NCI-H526 (cell line): ENCODE measurements around the gene JRKL.
A peak's percentile ranks its signal among the peaks of the same experiment; 100 is the strongest.

Experiments
- DNase-seq, 2 experiments: peaks; one replicate each; lab custom pipeline; 2025; lab: John Stamatoyannopoulos, UW

JRKL gene

DNA sequence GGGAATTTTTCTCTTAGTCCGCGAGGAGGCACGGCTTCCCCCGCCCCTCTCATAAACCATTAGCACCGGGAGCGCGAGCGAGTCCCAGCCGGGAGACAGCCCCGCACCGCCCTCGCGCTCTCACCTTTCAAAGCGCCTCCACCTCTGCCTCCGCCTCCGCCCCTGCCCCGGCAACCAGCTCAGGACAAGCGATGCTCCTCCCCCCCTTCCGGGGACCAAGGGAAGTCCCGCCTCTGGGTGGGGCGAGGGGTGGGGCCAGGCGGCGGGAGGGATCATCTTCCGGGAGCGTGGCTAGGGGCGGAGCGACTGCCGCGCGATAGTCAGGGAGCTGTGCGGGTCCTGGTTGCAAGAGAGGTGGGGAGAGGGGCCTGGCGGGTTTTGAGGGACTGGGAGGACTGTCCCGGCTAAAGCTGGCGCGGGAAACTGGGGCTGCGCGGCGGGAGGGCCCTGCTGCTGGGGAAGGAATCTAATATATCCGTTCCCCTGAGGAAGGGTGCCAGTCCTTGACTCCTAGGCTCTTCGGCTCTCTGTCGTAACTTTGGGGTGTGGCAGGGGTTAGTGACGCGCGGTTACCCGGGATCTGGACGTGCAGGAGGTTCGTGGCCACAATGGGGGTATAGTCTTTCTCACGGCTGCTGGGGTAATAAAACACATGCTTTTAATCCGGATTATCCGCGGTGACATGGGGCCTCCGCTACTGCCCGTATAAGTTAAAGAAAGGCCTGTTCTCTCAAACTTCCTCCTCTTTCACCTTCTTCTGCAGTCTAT lies at the start of gene JRKL, which contains the start of gene CCDC82:
Gene JRKL (plus strand): TSS at position 294 of the 768 bp plus-strand sequence. CDS start 637 bp downstream, outside the sequence.
Gene CCDC82 (minus strand): TSS at position 193 of the 768 bp plus-strand sequence. CDS start 5,165 bp downstream, outside the sequence.
- DNase-seq = peak; percentile 97 to 100

DNA sequence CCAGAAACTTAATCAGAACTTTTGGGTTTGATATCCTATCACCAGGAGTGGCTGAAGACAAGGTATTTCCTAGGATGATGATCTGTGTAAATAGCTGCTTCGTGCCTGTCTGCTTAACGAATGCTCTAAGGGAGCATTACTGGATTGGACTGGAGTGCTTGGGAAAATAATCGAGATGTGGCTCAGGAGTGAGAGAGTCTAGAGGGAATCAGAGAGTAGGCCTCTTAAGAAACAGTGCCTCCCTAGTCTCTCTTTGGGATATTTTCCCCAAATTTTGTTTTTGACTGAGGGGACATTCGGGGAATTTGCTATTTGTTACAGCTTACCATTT lies 49.3 kb upstream of the JRKL start:
- DNase-seq = no peak

DNA sequence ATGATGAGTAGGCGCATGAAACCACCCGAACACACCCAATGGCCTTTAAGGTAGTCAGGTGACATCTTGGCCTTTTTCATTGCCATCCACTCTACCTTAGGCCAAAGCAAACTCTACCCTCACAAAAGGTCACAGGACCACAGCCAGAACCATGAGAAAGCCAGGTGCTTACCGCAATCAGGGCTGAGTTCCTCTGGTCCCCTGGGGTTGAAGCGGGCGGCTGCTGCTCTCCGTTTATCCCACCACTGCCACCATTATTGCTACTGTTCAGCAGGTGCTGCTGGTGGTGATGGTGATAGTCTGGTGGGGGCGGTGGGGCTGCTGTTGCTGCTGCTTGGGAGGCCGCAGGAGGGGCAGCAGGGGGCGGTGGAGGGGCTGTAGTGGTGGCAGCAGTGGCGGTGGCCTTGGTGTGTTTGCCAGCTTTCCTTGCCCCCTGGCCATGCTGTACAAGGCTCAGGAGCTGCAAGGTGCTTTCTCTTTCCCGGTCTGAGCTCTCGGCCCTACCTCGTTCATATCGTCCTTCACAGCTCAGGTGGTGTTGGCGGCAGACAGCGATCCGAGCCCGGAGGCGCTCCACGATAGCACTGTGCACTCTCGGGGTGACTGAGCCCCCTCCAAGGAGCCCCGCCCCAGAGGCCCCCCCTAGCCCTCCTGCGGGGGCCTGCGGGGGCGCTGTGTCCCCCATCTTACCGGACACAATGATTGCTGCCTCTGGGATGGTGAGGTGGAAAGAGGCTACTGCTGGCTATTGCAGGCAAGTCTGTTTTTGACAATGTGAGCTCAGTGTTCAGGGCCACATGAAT lies 48.4 kb upstream of the JRKL start:
- DNase-seq = peak; percentile 20 to 72

DNA sequence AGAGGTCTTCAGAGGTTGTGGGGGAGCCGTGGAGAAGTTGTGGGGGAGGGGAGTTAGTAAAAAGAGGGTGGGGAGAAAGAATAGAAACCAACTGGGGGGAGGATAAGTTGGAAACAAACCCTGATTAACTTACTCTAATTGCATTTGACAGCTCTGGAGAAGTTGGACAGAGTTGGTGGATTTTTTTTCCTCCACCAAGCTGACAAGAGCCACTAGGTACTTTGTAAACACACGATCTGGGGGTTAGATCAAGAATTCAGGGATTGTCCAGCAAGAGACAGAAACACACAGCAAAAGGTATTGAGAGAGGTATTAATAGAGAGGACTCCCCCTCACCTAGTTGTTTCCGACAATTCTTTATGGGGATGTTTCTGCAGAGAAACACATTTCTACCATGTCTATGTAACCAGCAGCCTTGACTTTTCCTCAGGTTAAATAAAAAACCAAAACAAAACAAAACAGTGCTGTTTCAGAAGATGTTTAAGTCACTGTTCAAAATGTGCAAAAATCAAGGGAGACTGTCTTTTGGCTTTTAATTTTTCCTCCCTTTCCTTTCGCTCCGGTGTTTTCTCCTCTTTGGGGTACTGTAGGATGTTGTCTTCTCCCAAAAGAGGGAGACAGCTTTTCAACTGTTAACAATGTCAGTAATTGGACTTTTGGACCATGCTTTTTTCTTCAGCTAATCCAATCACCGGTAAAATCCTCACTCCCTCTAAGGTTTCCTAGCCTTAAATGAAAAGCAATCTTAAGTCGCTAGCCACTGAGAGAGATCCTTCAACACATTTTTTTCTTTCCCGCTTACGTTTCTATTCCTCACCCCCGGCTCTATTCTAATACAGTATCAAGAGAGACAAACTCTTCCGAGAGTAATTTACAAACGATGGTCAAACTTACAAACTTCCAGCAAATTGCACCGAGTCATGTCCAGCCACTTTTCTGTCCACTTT lies 47.5 kb upstream of the JRKL start:
- DNase-seq = peak in 1 of 2 experiments; percentile 63

DNA sequence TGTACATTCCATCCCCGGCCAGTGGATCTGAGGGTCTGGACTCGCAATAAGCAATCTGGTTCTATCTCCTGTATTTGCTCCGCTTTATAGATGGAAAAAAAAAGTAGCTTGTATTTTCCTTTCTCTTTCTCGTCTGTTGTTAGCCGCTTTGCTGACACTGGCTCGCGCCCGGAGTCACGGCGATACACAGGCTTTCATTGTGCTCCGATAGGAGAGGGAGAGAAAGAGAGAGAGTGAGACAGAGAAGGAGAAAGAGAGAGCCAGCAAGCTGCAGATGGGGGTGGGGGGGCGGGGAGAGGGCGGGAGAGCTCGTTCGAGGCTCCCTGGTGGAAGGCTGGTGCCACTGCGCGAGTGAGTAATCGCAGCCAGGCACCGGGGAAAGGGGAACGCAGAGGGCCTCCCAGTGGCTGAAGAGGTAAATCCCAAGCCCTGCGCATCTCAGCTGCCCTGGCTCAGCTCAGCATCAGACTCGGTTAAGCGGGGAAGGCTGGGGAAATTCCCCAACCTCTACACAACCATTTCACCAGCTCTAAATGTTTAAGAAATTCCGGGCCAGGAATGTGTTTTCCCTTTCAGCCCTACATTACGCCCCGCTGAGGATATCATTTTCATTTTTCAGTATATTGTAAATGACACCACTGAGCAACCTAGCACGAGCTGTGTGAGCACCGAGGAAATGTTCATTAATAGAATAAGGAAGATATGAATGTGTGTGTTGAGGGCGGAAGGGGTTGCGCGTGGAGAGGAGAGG lies 46.7 kb upstream of the JRKL start, which contains the start of gene MAML2:
Gene MAML2 (minus strand): TSS at position 235 of the 751 bp plus-strand sequence. CDS start 1,300 bp downstream, outside the sequence.
- peak; percentile 94 to 99 for DNase-seq

GRCh38 chr11:96356848-96357247 lies 33.0 kb upstream of the JRKL start:
- no peak for DNase-seq

GRCh38 chr11:96357794-96358193 lies 32.0 kb upstream of the JRKL start:
- no peak for DNase-seq

DNA sequence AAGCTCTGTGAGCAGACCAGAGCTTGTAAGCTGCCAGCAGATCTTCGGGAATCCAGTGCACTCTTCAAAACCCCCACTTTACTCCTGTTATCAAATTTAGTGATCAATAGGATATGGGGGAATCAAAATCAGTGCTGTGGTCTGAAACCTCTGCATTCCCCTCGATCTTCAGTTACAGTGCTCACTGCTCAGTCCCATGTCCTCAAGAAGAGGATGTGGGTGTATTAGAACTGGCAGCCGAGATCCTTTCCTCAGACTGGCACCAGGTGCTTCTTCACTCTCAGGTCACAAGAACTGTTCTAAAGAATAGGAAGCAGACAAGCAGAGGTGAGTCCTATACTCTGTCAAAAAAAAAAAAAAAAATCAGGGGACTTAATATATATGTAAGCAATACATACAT lies 31.5 kb upstream of the JRKL start:
- DNase-seq = no peak

DNA sequence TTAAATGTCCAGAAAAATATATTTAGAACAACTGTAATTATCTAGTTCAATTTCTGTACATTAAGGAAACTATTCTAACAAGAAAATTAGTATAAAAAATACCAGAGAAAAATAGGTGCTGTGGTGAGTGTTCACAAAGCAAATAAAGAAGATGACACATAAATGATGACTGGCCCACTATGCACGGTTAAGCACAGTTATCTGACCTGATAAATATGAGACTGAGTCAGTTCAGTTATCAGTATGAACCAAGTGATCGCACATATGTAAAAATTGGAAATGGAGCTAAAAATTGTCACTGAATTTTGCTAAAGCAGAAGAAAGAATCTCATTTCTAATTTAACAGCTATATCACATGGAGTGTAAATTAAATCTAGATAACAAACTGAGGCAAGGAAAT lies 28.0 kb upstream of the JRKL start:
- no peak for DNase-seq

DNA sequence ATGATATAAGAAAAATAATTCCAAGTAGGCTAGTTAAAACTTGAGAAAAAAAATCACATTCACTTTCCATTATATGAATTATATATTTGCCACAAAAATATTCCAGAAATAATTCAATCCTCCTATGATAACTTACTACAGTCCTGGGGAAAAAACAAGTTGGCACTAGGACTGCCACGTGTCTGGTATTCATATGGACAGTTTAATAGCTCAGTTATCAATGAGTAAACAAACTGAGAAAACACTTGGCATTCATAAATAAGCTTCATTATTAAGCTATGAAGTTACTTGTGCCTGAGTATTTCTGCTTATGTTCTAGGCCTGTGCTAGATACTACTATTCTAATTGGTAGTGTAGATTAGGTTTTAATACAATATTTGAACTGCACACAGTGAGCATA lies 24.3 kb upstream of the JRKL start:
- DNase-seq = no peak

DNA sequence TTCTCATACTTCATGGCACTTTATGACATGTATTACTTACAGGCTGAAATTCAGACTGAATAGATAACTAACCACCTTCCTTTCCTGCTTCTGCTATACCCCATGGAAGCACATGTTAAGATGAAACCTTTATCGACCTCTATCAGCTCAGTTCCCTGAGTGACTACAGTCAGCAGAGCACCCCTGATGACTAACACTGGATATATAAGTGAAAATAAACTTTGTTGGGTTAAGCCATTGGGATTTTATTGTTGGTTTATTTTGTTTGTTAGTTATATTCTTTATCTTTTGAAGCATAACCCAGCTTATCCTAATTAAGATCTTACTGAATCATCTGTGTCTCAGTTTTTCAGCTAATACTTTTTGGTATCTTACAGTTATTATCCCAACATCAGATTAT lies 23.8 kb upstream of the JRKL start:
- DNase-seq = no peak

DNA sequence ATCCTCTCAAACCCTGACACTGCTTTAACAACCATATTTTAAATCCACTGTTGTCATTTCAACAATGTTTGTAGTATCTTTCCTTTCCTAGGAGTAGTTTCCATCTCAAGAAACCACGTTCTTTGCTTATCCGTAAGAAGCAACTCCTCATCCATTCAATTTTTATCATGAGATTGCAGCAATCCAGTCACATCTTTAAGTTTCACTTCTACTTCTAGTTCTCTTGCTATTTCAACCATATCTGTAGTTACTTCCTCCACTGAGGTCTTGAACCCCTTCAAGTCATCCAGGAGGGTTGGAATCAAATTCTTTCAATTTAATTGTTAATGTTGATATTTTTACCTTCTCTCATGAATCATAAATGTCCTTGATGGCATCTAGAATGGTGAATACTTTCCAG lies 22.5 kb upstream of the JRKL start:
- no peak for DNase-seq

- no peak for DNase-seq
These were observed 16.0 kb upstream of the JRKL start for GRCh38 chr11:96373826-96374225.

GRCh38 chr11:96376796-96377195 lies 13.0 kb upstream of the JRKL start:
- DNase-seq = no peak

GRCh38 chr11:96384156-96384555 lies 5.7 kb upstream of the JRKL start:
- DNase-seq = no peak

- DNase-seq = no peak
These were observed 4.6 kb upstream of the JRKL start for GRCh38 chr11:96385187-96385586.

GRCh38 chr11:96388891-96389719 lies 708 bp upstream of the JRKL start:
- peak; percentile 56 to 89 for DNase-seq

GRCh38 chr11:96390488-96390792 lies 627 bp downstream of the JRKL start:
- no peak for DNase-seq

GRCh38 chr11:96391698-96392307 lies 2.0 kb downstream of the JRKL start:
- DNase-seq = peak in 1 of 2 experiments; percentile 40

- DNase-seq = peak; percentile 22 to 76
These were observed 4.0 kb downstream of the JRKL start for GRCh38 chr11:96393753-96394348.
